AG09309 (cell line): ENCODE measurements around the gene ZNF776.

Experiments
- DNase-seq: peaks from one replicate; pipeline ENCODE4 v3.0.0-alpha.2; 2010; ENCODE audit warnings: low read depth
- H3K4me3 ChIP-seq: 2 replicates; pipeline ENCODE4 v1.5.1; 2011; ENCODE audit warnings: mild to moderate bottlenecking, low read depth, low read length, moderate library complexity; ENCODE audit not compliant: control insufficient read depth
- TF ChIP-seq, protein P1 (sequence below): IDR thresholded peaks from 2 replicates; pipeline ENCODE4 v1.5.1; 2011; ENCODE audit warnings: mild to moderate bottlenecking, low read depth, low read length, inconsistent platforms; ENCODE audit not compliant: insufficient read depth, control insufficient read depth; ENCODE audit errors: missing control alignments

ZNF776 gene

DNA sequence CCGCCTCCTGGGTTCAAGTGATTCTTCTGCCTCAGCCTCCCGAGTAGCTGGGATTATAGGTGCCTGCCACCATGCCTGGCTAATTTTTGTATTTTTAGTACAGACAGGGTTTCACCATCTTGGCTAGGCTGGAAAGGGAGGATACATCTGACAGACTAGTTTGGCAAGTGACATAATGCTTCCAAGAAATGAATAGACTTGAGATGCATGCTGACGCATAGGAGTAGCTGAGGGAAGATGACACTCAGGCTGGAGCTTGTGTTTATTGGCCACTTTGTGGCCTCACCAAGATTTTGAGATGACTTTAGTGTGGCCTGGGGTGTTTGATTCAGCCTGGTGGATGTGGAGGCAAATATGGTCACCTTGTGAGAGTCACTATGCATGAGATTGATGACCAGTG lies 26.9 kb downstream of the ZNF776 start:
- no peak overlapping the region for H3K4me3 ChIP-seq
- no peak for DNase-seq
- TF ChIP-seq, protein P1, sequence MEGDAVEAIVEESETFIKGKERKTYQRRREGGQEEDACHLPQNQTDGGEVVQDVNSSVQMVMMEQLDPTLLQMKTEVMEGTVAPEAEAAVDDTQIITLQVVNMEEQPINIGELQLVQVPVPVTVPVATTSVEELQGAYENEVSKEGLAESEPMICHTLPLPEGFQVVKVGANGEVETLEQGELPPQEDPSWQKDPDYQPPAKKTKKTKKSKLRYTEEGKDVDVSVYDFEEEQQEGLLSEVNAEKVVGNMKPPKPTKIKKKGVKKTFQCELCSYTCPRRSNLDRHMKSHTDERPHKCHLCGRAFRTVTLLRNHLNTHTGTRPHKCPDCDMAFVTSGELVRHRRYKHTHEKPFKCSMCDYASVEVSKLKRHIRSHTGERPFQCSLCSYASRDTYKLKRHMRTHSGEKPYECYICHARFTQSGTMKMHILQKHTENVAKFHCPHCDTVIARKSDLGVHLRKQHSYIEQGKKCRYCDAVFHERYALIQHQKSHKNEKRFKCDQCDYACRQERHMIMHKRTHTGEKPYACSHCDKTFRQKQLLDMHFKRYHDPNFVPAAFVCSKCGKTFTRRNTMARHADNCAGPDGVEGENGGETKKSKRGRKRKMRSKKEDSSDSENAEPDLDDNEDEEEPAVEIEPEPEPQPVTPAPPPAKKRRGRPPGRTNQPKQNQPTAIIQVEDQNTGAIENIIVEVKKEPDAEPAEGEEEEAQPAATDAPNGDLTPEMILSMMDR, result no peak

DNA sequence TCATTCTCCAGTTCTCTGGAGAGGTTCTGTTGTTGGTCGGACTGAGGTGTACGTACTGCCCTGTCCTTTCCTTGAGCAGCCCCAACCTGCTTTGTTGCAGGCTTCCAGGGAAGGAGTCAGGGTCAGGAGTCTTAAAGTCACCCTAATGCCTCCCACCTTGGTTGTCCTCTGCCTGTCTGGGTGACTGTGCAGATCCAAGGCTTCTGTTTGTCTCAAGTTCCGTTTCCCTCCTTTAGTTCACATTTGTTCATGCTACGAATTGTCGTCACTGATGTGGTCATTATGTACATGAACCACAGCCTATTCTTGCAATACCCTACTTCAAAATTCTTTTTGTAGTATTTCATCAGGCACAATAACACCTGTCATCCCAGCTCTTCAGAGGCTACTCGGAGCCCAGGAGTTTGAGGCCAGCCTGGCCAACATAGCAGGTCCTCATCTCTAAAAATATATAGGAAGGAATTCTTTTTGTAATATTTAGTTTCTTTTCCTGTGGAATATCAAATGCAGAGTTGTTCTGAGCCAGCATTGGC lies 30.2 kb downstream of the ZNF776 start:
- no peak overlapping the region for H3K4me3 ChIP-seq
- TF ChIP-seq, protein P1, result no peak
- DNase-seq, result no peak

DNA sequence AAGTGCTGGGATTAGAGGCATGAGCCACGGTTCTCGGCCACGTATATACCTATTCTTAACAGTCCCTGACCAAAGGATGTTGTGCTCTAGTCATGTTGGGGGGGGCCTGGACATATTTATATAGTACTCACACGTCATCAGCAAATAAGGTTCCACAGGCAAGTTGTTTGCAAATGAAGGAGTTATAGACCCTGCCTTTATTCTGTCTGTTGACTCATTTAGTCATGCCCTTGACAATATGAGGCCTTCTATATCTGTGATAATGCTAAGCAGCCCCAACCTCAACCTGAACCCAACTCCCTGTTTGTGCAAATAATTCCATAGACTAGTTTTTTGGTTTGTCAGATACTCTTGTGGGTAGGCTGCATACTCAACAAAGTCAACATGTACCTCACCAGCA lies 31.7 kb downstream of the ZNF776 start:
- DNase-seq, result no peak
- no peak overlapping the region for H3K4me3 ChIP-seq
- TF ChIP-seq, protein P1, result no peak

DNA sequence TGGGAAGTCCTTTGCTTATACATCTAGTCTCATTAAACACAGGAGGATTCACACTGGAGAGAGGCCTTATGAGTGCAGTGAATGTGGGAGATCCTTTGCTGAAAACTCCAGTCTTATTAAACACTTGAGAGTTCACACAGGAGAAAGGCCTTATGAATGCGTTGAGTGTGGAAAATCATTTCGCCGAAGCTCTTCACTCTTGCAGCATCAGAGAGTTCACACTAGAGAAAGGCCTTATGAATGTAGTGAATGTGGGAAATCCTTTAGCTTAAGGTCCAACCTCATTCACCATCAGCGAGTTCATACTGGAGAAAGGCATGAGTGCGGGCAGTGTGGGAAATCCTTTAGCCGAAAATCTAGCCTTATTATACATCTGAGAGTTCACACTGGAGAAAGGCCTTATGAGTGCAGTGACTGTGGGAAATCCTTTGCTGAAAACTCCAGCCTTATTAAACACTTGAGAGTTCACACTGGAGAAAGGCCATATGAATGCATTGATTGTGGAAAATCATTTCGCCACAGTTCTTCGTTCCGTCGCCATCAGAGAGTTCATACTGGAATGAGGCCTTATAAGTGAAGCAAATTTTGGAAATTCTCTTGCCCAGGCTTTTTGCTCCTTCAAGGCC lies 32.7 kb downstream of the ZNF776 start:
- TF ChIP-seq, protein P1, result no peak
- H3K4me3 ChIP-seq, result no peak overlapping the region
- no peak for DNase-seq

DNA sequence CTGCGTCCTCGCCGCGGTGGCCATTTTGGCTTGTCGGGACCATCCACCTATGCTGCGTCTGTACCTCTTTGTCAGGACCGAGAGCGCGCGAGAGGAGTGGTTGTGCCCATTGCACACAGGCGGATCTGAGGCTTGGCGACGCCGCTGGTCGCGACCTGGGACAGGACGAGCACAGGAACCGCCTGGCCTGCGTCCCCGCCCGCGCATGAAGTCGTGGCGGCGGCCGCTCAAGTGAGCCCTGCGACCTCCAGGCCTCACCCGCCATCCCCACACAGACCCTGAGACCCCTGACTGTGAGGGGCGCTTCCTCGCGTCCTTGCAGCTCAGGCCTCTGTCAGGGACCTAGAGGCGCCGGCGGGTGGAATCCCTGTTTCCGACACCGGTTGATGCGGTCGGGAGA lies 39.7 kb downstream of the ZNF776 start:
- TF ChIP-seq, protein P1, result no peak
- no peak for DNase-seq
- H3K4me3 ChIP-seq, result no peak overlapping the region

DNA sequence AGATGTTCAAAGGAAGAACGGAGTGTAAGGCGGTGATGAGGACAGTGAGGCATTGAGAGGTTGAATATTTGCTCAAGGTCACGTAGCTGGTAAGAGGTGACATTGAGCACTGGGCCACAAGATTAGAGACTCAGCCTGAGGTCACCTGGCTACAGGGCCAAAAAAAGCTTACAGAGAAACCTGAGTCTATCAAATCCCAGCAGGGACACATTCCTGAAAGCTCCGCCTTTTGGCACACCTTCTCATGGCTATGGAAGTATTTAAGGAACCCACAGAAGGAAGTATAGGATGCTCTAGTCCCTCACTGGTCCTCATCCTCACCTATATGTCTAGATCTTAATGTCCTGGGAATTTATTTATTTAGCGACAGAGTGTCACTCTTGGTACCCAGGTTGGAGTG lies 40.3 kb downstream of the ZNF776 start:
- no peak for DNase-seq
- no peak overlapping the region for H3K4me3 ChIP-seq
- TF ChIP-seq, protein P1, result no peak
